HTERT RPE-1 (cell line): ENCODE results near the gene KIF5C.

Experiments used
- in situ Hi-C: fragments of 300-500 bp; cut with MboI; formaldehyde crosslinking; loops from 4 replicates; pipeline ENCODE4 v1.14.3; 2020; ENCODE audit warnings: low sequenced_read_pairs

The KIF5C gene

DNA sequence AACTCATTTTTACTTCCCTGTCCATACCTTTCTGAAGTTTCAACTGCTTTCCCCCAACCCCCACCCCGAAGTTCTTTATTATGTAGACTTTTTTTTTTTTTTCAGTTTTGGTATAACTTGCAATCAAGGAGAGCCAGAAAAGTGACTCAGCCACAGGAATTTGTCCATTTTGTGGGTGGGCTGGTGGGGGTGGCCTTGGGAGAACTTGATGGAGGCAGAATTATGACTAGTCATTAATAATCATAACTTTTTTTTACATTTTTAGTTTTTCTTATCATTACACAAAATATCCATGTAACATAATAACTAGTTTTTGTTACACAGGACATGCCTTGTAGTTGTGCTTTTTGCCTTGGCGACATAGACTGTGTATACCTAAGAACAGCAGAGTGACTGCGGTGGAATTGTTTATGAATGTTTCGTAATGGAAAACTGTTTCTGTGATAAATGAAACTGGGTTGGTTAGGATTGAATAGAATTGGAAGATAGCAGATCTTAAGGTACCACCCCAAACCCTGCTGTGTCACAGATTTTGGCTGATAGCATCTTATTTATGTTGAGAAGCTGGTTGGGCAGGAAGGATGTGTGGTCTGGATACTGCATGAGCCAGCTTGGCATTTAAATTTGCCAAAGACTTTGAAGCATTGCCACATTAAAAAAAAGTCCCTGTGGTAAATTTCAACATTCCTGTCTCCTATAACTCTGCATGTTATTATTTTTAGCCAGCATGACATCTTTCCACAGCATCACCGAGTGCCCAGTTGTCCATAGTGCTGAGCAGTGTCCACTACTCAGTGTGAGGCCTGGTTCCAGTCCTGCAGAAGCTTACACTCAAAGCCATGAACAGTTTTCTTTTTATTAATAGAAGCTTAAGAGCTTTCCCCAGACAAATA is 194.2 kb downstream of the KIF5C start:
- in situ Hi-C loops: no loop called here

GRCh38 chr2:149070681-149071320 is 195.8 kb downstream of the KIF5C start:
- in situ Hi-C loops: no loop called here

DNA sequence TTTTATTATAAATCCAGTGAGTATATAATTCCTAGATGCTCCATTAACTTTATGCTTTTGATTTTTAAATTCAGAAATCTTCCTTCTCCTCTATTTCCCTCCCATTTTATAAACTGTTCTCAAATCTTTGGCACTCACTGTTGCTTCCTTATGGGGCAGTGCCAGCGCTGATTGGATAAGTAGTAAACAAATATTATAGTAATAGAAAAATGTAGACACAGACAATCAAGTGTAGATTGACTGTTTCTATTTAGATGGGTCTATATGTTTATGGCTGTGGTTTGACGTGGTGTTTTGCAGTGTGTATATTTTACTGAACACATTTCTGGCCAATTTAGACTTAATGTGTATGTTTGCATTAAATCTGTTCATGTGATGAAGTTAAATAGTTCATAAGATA is 200.1 kb downstream of the KIF5C start:
- in situ Hi-C loops: no loop called here

DNA sequence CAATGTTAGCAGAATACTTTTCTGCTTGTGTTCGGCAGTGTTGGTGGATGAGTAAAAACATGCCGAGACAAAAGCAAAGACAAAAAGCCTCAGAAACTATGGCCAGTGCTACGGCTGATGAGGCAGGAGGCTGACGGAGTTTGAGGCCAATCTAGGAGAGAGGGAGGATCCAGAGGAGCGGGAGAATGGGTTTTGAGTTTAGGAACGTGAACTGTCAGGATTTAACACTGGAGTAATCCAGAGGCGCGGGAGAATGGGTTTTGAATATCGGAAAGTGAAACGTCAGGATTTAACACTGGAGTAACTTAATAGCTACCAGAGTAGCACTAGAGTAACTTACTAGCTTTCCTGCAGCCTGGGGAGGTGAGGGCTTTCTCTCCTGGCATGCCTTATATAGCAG is 200.8 kb downstream of the KIF5C start:
- in situ Hi-C loops: no loop called here
